PC-9 (cell line): ENCODE results near the gene USF3. TPM values are rescaled to one million over a fixed set of nuclear protein-coding genes. Genes with fewer than 3 reads are reported as not detected.

ENCODE experiments used
- BruUV-seq: library from RNA; stranded (reverse); fragments of 400-500 nt; replicated peaks from 2 replicates; lab custom pipeline; 2021; lab: Mats Ljungman, UMichigan
- CTCF ChIA-PET: fragments of 300-600 bp; sonication (Branson Sonifier 250); formaldehyde crosslinking; loops from one replicate; lab custom pipeline; 2022; ENCODE audit warnings: antibody characterized with exemption; lab: Charles Lee
- POLR2A ChIA-PET: fragments of 300-600 bp; sonication (Branson Sonifier 250); formaldehyde crosslinking; loops from one replicate; lab custom pipeline; 2022; ENCODE audit warnings: antibody characterized with exemption; ENCODE audit not compliant: unreplicated experiment; lab: Charles Lee
- DNase-seq, 2 experiments: peaks; one replicate each; pipeline versions ENCODE4 v3.0.0 to v3.0.0-alpha.2; 2015 to 2022; ENCODE audit warnings: mixed read lengths in 1 of 2
- H2AFZ ChIP-seq: fragments of 200-600 bp; sonication (generic); 2 replicates; pipeline ENCODE4 v1.8.1; 2017; ENCODE audit warnings: antibody characterized with exemption
- H3F3A ChIP-seq: fragments of 200-600 bp; sonication (generic); 2 replicates; pipeline ENCODE4 v1.8.1; 2017; ENCODE audit warnings: antibody characterized with exemption, mild to moderate bottlenecking, low read depth; ENCODE audit not compliant: insufficient read depth
- H3K27ac ChIP-seq: fragments of 200-600 bp; sonication (generic); 2 replicates; pipeline ENCODE4 v1.6.1; 2016; ENCODE audit warnings: mixed run types
- H3K27me3 ChIP-seq: fragments of 200-600 bp; sonication (generic); 2 replicates; pipeline ENCODE4 v1.6.1; 2016; ENCODE audit warnings: low read depth, mixed run types; ENCODE audit not compliant: insufficient read depth
- H3K36me3 ChIP-seq: fragments of 200-600 bp; sonication (generic); 2 replicates; pipeline ENCODE4 v1.6.1; 2016; ENCODE audit warnings: low read depth, mixed run types
- H3K4me1 ChIP-seq: fragments of 200-600 bp; sonication (generic); replicated peaks from 2 replicates; pipeline ENCODE4 v1.6.1; 2016; ENCODE audit warnings: mixed run types; ENCODE audit not compliant: insufficient read depth
- H3K4me2 ChIP-seq: fragments of 200-600 bp; sonication (generic); 2 replicates; pipeline ENCODE4 v1.6.1; 2017; ENCODE audit warnings: mixed run types
- H3K4me3 ChIP-seq: fragments of 200-600 bp; sonication (generic); 2 replicates; pipeline ENCODE4 v1.6.1; 2016; ENCODE audit warnings: mixed run types
- H3K79me2 ChIP-seq: fragments of 200-600 bp; sonication (generic); 2 replicates; pipeline ENCODE4 v1.6.1; 2017; ENCODE audit warnings: low read depth, mixed run types
- H3K9me2 ChIP-seq: fragments of 200-600 bp; sonication (generic); 2 replicates; pipeline ENCODE4 v1.8.1; 2017; ENCODE audit warnings: mild to moderate bottlenecking; ENCODE audit not compliant: insufficient read depth
- H3K9me3 ChIP-seq: fragments of 200-600 bp; sonication (generic); 2 replicates; pipeline ENCODE4 v1.8.1; 2016; ENCODE audit warnings: low read depth; ENCODE audit not compliant: insufficient read depth
- H4K20me1 ChIP-seq: fragments of 200-600 bp; sonication (generic); 2 replicates; pipeline ENCODE4 v1.8.1; 2017; ENCODE audit not compliant: insufficient read depth
- EZH2 ChIP-seq: fragments of 200-600 bp; sonication (generic); IDR thresholded peaks from 2 replicates; pipeline ENCODE4 v1.8.0; 2017; ENCODE audit warnings: antibody characterized with exemption, low read depth
- intact Hi-C: fragments of 100-400 bp; cut with micrococcal nuclease; formaldehyde crosslinking; loops from one replicate; pipeline ENCODE4 v1.10.0; 2022; ENCODE audit not compliant: unreplicated experiment
- total RNA-seq: library from RNA; stranded (reverse); gene quantifications from 2 replicates; pipeline ENCODE4 v1.2.3, GENCODE V29; 2021
- TF ChIP-seq, protein P1 (sequence below): fragments of 200-600 bp; sonication (generic); conservative IDR thresholded peaks from 2 replicates; pipeline ENCODE4 v1.6.1; 2017; ENCODE audit warnings: mixed run types, antibody characterized with exemption, mild to moderate bottlenecking, moderate library complexity

The USF3 gene
- total RNA-seq, 1 experiment from 2014 or later, result 12.8 TPM

DNA sequence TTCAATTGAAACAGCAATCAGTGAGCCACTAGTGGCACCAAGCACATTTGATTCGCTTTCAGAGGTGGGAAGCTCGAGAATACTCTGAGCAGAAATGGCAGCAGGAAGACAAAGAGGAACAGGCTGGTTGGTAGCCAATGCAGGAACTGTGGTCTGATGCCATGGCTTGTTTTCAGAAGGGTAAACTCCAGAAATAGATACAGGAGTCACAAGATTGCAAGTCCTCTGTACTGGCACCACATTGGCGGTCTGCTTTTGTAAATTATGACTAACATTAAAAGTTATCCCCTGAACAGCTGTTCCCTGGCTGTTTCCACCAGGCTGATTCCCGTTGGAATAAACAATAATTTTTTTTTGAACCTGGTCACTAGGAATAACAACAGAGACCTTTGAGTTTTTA lies 35.5 kb downstream of the USF3 start:
- Histone ChIP-seq H4K20me1 (no peaks in the 10 kb centered on the region), H3K4me1 (no peaks in the 10 kb centered on the region), H3K27me3 (no peaks in the 10 kb centered on the region), H3K9me3 (no peaks in the 10 kb centered on the region), H3K4me2 (no peak overlapping the region), H3K79me2 (no peaks in the 10 kb centered on the region), H3K36me3 (no peaks in the 10 kb centered on the region; the same call in 1 of the 2 replicates), H2AFZ (no peak overlapping the region), H3K9me2 (no peaks in the 10 kb centered on the region), H3K27ac (no peak overlapping the region), H3K4me3 (no peak overlapping the region), H3F3A (no peaks in the 10 kb centered on the region)
- no TSS peak for BruUV-seq
- TF ChIP-seq EZH2, result no peak
- TF ChIP-seq, protein P1, sequence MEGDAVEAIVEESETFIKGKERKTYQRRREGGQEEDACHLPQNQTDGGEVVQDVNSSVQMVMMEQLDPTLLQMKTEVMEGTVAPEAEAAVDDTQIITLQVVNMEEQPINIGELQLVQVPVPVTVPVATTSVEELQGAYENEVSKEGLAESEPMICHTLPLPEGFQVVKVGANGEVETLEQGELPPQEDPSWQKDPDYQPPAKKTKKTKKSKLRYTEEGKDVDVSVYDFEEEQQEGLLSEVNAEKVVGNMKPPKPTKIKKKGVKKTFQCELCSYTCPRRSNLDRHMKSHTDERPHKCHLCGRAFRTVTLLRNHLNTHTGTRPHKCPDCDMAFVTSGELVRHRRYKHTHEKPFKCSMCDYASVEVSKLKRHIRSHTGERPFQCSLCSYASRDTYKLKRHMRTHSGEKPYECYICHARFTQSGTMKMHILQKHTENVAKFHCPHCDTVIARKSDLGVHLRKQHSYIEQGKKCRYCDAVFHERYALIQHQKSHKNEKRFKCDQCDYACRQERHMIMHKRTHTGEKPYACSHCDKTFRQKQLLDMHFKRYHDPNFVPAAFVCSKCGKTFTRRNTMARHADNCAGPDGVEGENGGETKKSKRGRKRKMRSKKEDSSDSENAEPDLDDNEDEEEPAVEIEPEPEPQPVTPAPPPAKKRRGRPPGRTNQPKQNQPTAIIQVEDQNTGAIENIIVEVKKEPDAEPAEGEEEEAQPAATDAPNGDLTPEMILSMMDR, result no peak
- intact Hi-C loops, result no loop called here
- CTCF ChIA-PET, result no interaction called here
- POLR2A ChIA-PET, result no interaction called here
- DNase-seq, result no peak

DNA sequence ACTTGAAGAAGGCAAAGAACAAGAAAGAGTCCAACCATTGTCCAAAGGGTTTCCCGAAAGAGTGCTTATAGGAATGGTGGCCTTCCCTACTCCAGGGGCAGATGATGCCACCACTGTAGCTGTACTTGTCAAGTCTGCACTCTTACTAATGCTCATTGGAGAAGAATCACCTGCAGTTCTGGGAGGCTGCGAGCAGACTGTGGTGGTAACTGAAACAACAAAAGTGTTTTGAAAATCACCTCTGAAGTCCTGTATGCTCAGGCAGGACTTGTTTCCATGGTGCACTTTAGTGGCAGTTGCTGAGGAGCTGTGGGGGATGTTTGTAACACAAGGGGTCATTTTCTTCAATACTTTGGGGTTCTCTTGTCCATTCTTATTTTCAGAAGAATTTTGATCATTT lies 36.0 kb downstream of the USF3 start:
- no peaks in the 10 kb centered on the region; the same call in 1 of the 2 replicates for H3K36me3 ChIP-seq
- no peaks in the 10 kb centered on the region for H3F3A ChIP-seq
- POLR2A ChIA-PET, result no interaction called here
- H3K4me2 ChIP-seq, result no peak overlapping the region
- no peaks in the 10 kb centered on the region for H4K20me1 ChIP-seq
- no peaks in the 10 kb centered on the region for H3K9me2 ChIP-seq
- H3K4me1 ChIP-seq, result no peaks in the 10 kb centered on the region
- no peaks in the 10 kb centered on the region for H3K27me3 ChIP-seq
- CTCF ChIA-PET, result no interaction called here
- no peak overlapping the region for H3K4me3 ChIP-seq
- intact Hi-C loops, result no loop called here
- no peaks in the 10 kb centered on the region for H3K9me3 ChIP-seq
- H2AFZ ChIP-seq, result no peak overlapping the region
- no TSS peak for BruUV-seq
- H3K79me2 ChIP-seq, result no peaks in the 10 kb centered on the region
- DNase-seq, result no peak
- TF ChIP-seq, protein P1, result no peak
- no peak for TF ChIP-seq EZH2
- H3K27ac ChIP-seq, result no peak overlapping the region

DNA sequence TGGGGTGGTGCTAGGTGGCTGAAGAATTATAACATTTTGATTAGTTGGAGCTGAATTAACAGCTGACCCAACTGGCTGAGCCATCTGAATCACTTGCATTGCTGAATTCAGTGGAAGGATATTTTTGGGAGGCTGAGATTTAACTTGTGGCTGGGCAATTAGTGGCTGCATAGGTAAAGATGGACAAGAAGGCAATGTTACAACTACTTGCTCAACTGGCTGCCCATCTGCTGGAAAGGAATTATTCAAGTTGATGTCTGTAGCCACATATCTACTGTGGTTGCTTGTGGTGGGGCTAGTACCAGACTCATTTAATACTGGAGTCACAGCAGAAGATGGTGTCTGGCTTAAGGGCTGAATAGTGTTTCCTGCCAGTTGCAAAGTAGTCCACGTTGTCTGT lies 36.4 kb downstream of the USF3 start:
- H3K9me2 ChIP-seq, result no peaks in the 10 kb centered on the region
- H3F3A ChIP-seq, result no peaks in the 10 kb centered on the region
- ChIA-PET CTCF (no interaction called here), POLR2A (no interaction called here)
- no TSS peak for BruUV-seq
- TF ChIP-seq, protein P1, result no peak
- no peak for TF ChIP-seq EZH2
- H3K4me2 ChIP-seq, result no peak overlapping the region
- no peak overlapping the region for H2AFZ ChIP-seq
- no peaks in the 10 kb centered on the region for H3K4me1 ChIP-seq
- intact Hi-C loops, result no loop called here
- H4K20me1 ChIP-seq, result no peaks in the 10 kb centered on the region
- no peaks in the 10 kb centered on the region for H3K79me2 ChIP-seq
- no peaks in the 10 kb centered on the region; the same call in 1 of the 2 replicates for H3K36me3 ChIP-seq
- no peak overlapping the region for H3K27ac ChIP-seq
- H3K9me3 ChIP-seq, result no peaks in the 10 kb centered on the region
- H3K27me3 ChIP-seq, result no peaks in the 10 kb centered on the region
- H3K4me3 ChIP-seq, result no peak overlapping the region
- no peak for DNase-seq
